Astrocyte (in vitro differentiated cells and primary cell): ENCODE data around the gene STX16.

Experiments used
- EZH2 ChIP-seq: IDR thresholded peaks from 2 replicates; pipeline ENCODE4 v1.6.1; 2012; ENCODE audit warnings: mild to moderate bottlenecking, low read length, inconsistent platforms; ENCODE audit not compliant: insufficient read depth
- TF ChIP-seq, protein P1 (sequence below): IDR thresholded peaks from 2 replicates; pipeline ENCODE4 v1.5.1; 2011; ENCODE audit warnings: low read depth, mild to moderate bottlenecking, inconsistent platforms, low read length, moderate library complexity; ENCODE audit not compliant: insufficient read depth

- TF ChIP-seq, protein P1, sequence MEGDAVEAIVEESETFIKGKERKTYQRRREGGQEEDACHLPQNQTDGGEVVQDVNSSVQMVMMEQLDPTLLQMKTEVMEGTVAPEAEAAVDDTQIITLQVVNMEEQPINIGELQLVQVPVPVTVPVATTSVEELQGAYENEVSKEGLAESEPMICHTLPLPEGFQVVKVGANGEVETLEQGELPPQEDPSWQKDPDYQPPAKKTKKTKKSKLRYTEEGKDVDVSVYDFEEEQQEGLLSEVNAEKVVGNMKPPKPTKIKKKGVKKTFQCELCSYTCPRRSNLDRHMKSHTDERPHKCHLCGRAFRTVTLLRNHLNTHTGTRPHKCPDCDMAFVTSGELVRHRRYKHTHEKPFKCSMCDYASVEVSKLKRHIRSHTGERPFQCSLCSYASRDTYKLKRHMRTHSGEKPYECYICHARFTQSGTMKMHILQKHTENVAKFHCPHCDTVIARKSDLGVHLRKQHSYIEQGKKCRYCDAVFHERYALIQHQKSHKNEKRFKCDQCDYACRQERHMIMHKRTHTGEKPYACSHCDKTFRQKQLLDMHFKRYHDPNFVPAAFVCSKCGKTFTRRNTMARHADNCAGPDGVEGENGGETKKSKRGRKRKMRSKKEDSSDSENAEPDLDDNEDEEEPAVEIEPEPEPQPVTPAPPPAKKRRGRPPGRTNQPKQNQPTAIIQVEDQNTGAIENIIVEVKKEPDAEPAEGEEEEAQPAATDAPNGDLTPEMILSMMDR, result no peak
- no peak for TF ChIP-seq EZH2
These were observed 47.0 kb downstream of the STX16 start for GRCh38 chr20:58697867-58698703.
